HepG2 (cell line): ENCODE measurements around the gene HDGF. TPM values are rescaled to one million over a fixed set of nuclear protein-coding genes. Genes with fewer than 3 reads are reported as not detected.

Experiments
- ATAC-seq: fragments of 200-7000 bp; cut with Tn5 transposase; 3 replicates; pipeline ENCODE4 v1.9.1; 2020; ENCODE audit warnings: mild to moderate bottlenecking, moderate library complexity
- BruUV-seq: library from RNA; stranded (reverse); fragments of 400-500 nt; replicated peaks from 2 replicates; lab custom pipeline; 2021; lab: Mats Ljungman, UMichigan
- CTCF ChIA-PET: fragments of 300-600 bp; formaldehyde crosslinking; extraction: SDS; loops from one replicate; lab custom pipeline; 2021; ENCODE audit warnings: low total read pairs, inconsistent platforms, low intra/inter-chr PET ratio; lab: Yijun Ruan, JAX
- POLR2A ChIA-PET: fragments of 350-600 bp; sonication (Branson Sonifier 250); formaldehyde crosslinking; loops from one replicate; lab custom pipeline; 2020; ENCODE audit warnings: antibody characterized with exemption, inconsistent platforms; lab: Yijun Ruan, JAX
- DNase-seq: peaks from one replicate; pipeline ENCODE4 v3.0.0-alpha.2; 2015; ENCODE audit warnings: low spot score
- FAIRE-seq: peaks from 3 replicates; lab custom pipeline; 2011; peaks lifted over from hg19 to GRCh38; lab: Jason Lieb, UNC
- H2AFZ ChIP-seq: one replicate; pipeline ENCODE4 v1.6.1; 2011; ENCODE audit warnings: low read length, inconsistent platforms
- H3K27ac ChIP-seq: fragments of 300-600 bp; 3 replicates; pipeline ENCODE4 v1.8.0; 2011; ENCODE audit warnings: mixed run types, mild to moderate bottlenecking, mixed read lengths, low read length, inconsistent platforms; ENCODE audit not compliant: insufficient read depth; ENCODE audit errors: extremely low read length
- H3K27me3 ChIP-seq, 2 experiments: fragments of 200-600 bp in 1 of 2; 2 replicates in 1 of 2; 3 replicates in 1 of 2; pipeline versions ENCODE4 v1.6.0 to v1.8.0; 2011; ENCODE audit warnings: low read length in 2 of 2, mild to moderate bottlenecking in 2 of 2, moderate library complexity in 2 of 2, inconsistent platforms in 1 of 2; ENCODE audit not compliant: insufficient read depth in 2 of 2, control insufficient read depth in 1 of 2
- H3K36me3 ChIP-seq, 2 experiments: fragments of 200-600 bp in 1 of 2; replicated peaks in 1 of 2; 2 replicates in 1 of 2; 3 replicates in 1 of 2; pipeline versions ENCODE4 v1.5.1 to v1.8.0; 2011; ENCODE audit warnings: low read length in 2 of 2, inconsistent platforms in 1 of 2; ENCODE audit not compliant: insufficient read depth in 2 of 2, control insufficient read depth in 1 of 2
- H3K4me1 ChIP-seq: 2 replicates; pipeline ENCODE4 v1.5.1; 2012; ENCODE audit warnings: low read length, inconsistent platforms; ENCODE audit not compliant: insufficient read depth
- H3K4me2 ChIP-seq: 2 replicates; pipeline ENCODE4 v1.6.0; 2011; ENCODE audit warnings: low read depth, low read length, inconsistent platforms
- H3K4me3 ChIP-seq, 3 experiments: fragments of 200-600 bp in 1 of 3; sonication (generic), shearing (Covaris generic) in 1 of 3; replicated peaks in 1 of 3; 2 replicates each; pipeline ENCODE4 v1.5.1; 2011 to 2016; ENCODE audit warnings: low read length in 3 of 3, inconsistent platforms in 2 of 3, low read depth in 2 of 3, mild to moderate bottlenecking in 2 of 3, control low read depth in 1 of 3, mixed read lengths in 1 of 3; ENCODE audit not compliant: insufficient read depth in 1 of 3
- H3K79me2 ChIP-seq: one replicate; pipeline ENCODE4 v1.6.1; 2011; ENCODE audit warnings: low read length, inconsistent platforms; ENCODE audit not compliant: insufficient read depth
- H3K9ac ChIP-seq: 2 replicates; pipeline ENCODE4 v1.6.0; 2011; ENCODE audit warnings: mild to moderate bottlenecking, low read depth, low read length, inconsistent platforms; ENCODE audit not compliant: insufficient read depth
- H3K9me3 ChIP-seq: 2 replicates; pipeline ENCODE4 v1.5.1; 2012; ENCODE audit warnings: mild to moderate bottlenecking, low read length
- H4K20me1 ChIP-seq: 2 replicates; pipeline ENCODE4 v1.6.0; 2011; ENCODE audit warnings: inconsistent platforms, mild to moderate bottlenecking, low read length, moderate library complexity; ENCODE audit not compliant: insufficient read depth
- DR1 ChIP-seq: sonication (generic); formaldehyde crosslinking; IDR thresholded peaks from 2 replicates; pipeline ENCODE4 v1.8.0; 2021; ENCODE audit warnings: mild to moderate bottlenecking, missing genetic modification reagents, inconsistent platforms
- ELF4 ChIP-seq: sonication (generic); formaldehyde crosslinking; IDR thresholded peaks from 2 replicates; pipeline ENCODE4 v1.5.0; 2020; ENCODE audit warnings: missing genetic modification reagents, mild to moderate bottlenecking, moderate library complexity, borderline replicate concordance
- MAFF ChIP-seq: IDR thresholded peaks from 2 replicates; pipeline ENCODE4 v1.6.1; 2011; ENCODE audit warnings: low read depth, low read length, improper control_type of control experiment
- SMC3 ChIP-seq: IDR thresholded peaks from 2 replicates; pipeline ENCODE4 v1.6.1; 2011; ENCODE audit warnings: low read length, improper control_type of control experiment
- STAG1 ChIP-seq: sonication (generic); formaldehyde crosslinking; IDR thresholded peaks from 2 replicates; pipeline ENCODE4 v1.4.0; 2020; ENCODE audit warnings: missing genetic modification reagents
- ZNF674 ChIP-seq: sonication (generic); formaldehyde crosslinking; IDR thresholded peaks from 2 replicates; pipeline ENCODE4 v1.5.0; 2020; ENCODE audit warnings: low read depth, mild to moderate bottlenecking, missing genetic modification reagents
- WGBS: methylation state at CpG from one replicate; pipeline ENCODE4 v1.1.6; 2017; ENCODE audit warnings: low lambda C conversion rate; 5-methylcytosine and 5-hydroxymethylcytosine counted together
- in situ Hi-C: cut with HindIII; loops from 2 replicates; pipeline ENCODE4 v1.10.0; 2017; ENCODE audit warnings: low pct_unique_long_range_greater_than_20kb; ENCODE audit not compliant: extremely low pct_ligation_motif_present
- intact Hi-C: fragments of 100-400 bp; cut with micrococcal nuclease; formaldehyde crosslinking; loops from one replicate; pipeline ENCODE4 v1.10.0; 2022; ENCODE audit not compliant: unreplicated experiment
- polyA plus RNA-seq, 8 experiments: library from polyadenylated mRNA; depleted of rRNA in 3 of 8; stranded (reverse) in 7 of 8; unstranded in 1 of 8; fragments of >200 nt; fragmentation: Illumina TruSeq in 4 of 8; extraction: Trizol in 4 of 8; gene quantifications; 2 replicates each; pipeline versions ENCODE4 v1.2.1 to v1.2.3, GENCODE V29; 2011 to 2016; ENCODE audit warnings: low read depth in 4 of 8, missing spikeins in 1 of 8, mixed read lengths in 1 of 8; ENCODE audit not compliant: insufficient read depth in 1 of 8
- total RNA-seq, 5 experiments: library from RNA; depleted of rRNA; stranded (reverse); fragments of >200 nt; fragmentation: Illumina TruSeq; extraction: Trizol; gene quantifications; 2 replicates each; pipeline ENCODE4 v1.2.3, GENCODE V29; 2016; ENCODE audit warnings: low read depth in 1 of 5
- TF ChIP-seq, protein P1 (sequence below): sonication (generic); formaldehyde crosslinking; IDR thresholded peaks from 2 replicates; pipeline ENCODE4 v1.4.0; 2020; ENCODE audit warnings: mild to moderate bottlenecking, missing genetic modification reagents
- TF ChIP-seq, protein P2 (sequence below): sonication (generic); formaldehyde crosslinking; IDR thresholded peaks from 2 replicates; pipeline ENCODE4 v1.4.0; 2020; ENCODE audit warnings: low read depth, missing genetic modification reagents
- TF ChIP-seq, protein P3 (sequence below): sonication (generic); formaldehyde crosslinking; IDR thresholded peaks from 2 replicates; pipeline ENCODE4 v1.5.0; 2020; ENCODE audit warnings: missing genetic modification reagents

The HDGF gene
- total and polyA plus RNA-seq, 2 of the 13 experiments (the other 11 are each of a cell fraction or from before 2014, with no cell fraction given), result 156 to 196 TPM

DNA sequence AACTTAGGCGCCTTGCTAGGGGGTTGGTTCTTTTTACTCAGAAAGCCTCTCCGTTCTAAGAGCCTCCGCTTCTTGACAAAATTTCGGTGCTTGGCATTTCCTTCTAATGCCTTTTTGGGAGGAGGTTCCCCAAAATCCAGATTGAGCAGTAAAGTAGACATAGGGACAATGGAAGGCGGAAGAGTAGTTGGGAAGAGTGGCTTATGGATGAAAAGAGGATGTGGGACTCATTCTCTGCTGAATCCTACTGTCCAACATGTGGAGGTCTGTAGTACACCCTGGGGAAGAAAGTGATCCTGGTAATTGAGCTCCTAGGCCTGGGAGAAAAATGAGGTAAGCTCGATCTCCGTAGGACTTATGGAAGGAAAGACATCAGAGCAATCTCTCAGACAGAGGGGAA lies 24.0 kb downstream of the HDGF start:
- Histone ChIP-seq H3K4me1 (peaks cover 49% of the 10 kb centered on the region), H3K27ac (peak overlapping the region; percentile 79), H3K36me3 (peaks cover 11 to 21% of the 10 kb centered on the region in 2 experiments), H3K9me3 (no peaks in the 10 kb centered on the region), H2AFZ (peak overlapping the region; percentile 87), H3K9ac (peak overlapping the region; percentile 89), H3K27me3 (no peaks in the 10 kb centered on the region; a peak in 1 of 5 replicates), H4K20me1 (peaks cover 17% of the 10 kb centered on the region), H3K4me2 (peak overlapping the region; percentile 97), H3K79me2 (peaks cover 59% of the 10 kb centered on the region), H3K4me3 (peak overlapping the region; percentile 66 to 100 (median 98))
- ATAC-seq (no peak), DNase-seq (no peak), FAIRE-seq (no peak)
- in situ Hi-C loops, result loop anchor here (5.0 kb wide), 2 partner anchors 40 kb away; partner anchors contain the start of gene PRCC
- no peak for TF ChIP-seq DR1 (CRISPR knock-in tag)
- 0 out of 2 replicates have a peak, but pooled peaks have one; percentile 5 for TF ChIP-seq ELF4 (CRISPR knock-in tag)
- TF ChIP-seq, protein P1, sequence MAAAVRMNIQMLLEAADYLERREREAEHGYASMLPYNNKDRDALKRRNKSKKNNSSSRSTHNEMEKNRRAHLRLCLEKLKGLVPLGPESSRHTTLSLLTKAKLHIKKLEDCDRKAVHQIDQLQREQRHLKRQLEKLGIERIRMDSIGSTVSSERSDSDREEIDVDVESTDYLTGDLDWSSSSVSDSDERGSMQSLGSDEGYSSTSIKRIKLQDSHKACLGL (CRISPR knock-in tag), result no peak
- intact Hi-C loops, result loop anchor here (10.0 kb wide), 1 partner anchor 63 kb away; no protein-coding TSS in a partner anchor
- CTCF ChIA-PET, result interaction anchor here (0.9 to 5.7 kb wide), 3 partner anchors 38 to 70 kb away, joined by 3 to 119 read pairs (median 3); no protein-coding TSS in a partner anchor
- 28% methylated on average over 7 of the region's 7 CpGs for WGBS
- no TSS peak for BruUV-seq
- POLR2A ChIA-PET, result interaction anchor here (0.7 to 5.7 kb wide), 11 partner anchors 13 to 87 kb away, joined by 5 to 100 read pairs (median 19); partner anchors contain the start of genes CRABP2, HDGF, MRPL24 and NES

DNA sequence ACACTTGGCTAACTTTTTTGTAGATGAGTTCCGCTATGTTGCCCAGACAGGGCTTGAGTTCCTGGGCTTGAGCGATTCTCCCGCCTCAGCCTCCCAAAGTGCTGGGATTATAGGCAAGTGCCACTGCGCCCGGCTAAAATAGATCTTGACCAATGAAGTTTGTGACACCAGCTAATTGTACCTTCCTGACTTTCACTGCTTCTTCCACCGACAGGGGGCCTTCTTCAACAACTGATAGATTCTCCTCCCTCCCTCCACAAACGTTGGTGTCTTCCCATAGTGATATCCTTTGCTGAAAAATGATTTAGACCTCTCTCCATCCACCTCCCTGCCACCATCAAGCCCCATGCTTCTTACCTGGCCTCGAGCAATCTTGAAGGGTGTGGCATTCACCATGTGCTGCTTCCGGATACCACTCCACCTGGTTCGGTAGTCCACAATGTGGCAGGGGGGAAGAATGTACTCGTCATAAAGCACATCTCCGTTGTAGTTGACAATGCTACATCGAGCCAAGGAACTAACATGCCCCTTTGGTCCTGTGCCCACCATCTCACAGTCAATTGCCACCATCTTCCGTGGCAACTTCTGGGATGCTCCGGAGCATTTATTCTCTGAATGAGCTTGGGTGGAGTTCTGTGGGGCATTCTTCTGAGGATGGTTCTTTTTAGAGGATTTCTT lies 24.8 kb downstream of the HDGF start:
- Histone ChIP-seq H3K4me3 (peak overlapping the region; percentile 66 to 100 (median 98)), H3K9me3 (no peaks in the 10 kb centered on the region), H3K27me3 (no peaks in the 10 kb centered on the region; a peak in 1 of 5 replicates), H3K9ac (peak overlapping the region; percentile 89), H3K27ac (no peak overlapping the region), H2AFZ (no peak overlapping the region), H4K20me1 (peaks cover 17% of the 10 kb centered on the region), H3K4me2 (peak overlapping the region; percentile 97), H3K4me1 (peaks cover 49% of the 10 kb centered on the region), H3K36me3 (peaks cover 11 to 21% of the 10 kb centered on the region in 2 experiments), H3K79me2 (peaks cover 59% of the 10 kb centered on the region)
- CTCF ChIA-PET, result interaction anchor here (0.9 to 5.7 kb wide), 9 partner anchors 34 to 100 kb away, joined by 3 to 119 read pairs (median 4); no protein-coding TSS in a partner anchor
- WGBS, result 48% methylated on average over 15 of the region's 15 CpGs
- peak; percentile 64 for DNase-seq
- ATAC-seq, result peak; percentile 23
- in situ Hi-C loops, result loop anchor here (5.0 kb wide), 2 partner anchors 39 to 41 kb away; partner anchors contain the start of gene PRCC
- no TSS peak for BruUV-seq
- intact Hi-C loops, result loop anchor here (1.0 to 10.0 kb wide), 4 partner anchors 37 to 71 kb away; partner anchors contain the start of gene PRCC
- FAIRE-seq, result peak; percentile 67
- POLR2A ChIA-PET, result interaction anchor here (1.0 to 5.7 kb wide), 10 partner anchors 14 to 133 kb away, joined by 3 to 100 read pairs (median 13); partner anchors contain the start of genes CRABP2, HDGF, INSRR and MRPL24
- TF ChIP-seq MAFF (no peak), ZNF674 (CRISPR knock-in tag) (no peak), STAG1 (peak; percentile 64), SMC3 (peak; percentile 56; the same call in 1 of the 2 replicates)
- TF ChIP-seq, protein P2, sequence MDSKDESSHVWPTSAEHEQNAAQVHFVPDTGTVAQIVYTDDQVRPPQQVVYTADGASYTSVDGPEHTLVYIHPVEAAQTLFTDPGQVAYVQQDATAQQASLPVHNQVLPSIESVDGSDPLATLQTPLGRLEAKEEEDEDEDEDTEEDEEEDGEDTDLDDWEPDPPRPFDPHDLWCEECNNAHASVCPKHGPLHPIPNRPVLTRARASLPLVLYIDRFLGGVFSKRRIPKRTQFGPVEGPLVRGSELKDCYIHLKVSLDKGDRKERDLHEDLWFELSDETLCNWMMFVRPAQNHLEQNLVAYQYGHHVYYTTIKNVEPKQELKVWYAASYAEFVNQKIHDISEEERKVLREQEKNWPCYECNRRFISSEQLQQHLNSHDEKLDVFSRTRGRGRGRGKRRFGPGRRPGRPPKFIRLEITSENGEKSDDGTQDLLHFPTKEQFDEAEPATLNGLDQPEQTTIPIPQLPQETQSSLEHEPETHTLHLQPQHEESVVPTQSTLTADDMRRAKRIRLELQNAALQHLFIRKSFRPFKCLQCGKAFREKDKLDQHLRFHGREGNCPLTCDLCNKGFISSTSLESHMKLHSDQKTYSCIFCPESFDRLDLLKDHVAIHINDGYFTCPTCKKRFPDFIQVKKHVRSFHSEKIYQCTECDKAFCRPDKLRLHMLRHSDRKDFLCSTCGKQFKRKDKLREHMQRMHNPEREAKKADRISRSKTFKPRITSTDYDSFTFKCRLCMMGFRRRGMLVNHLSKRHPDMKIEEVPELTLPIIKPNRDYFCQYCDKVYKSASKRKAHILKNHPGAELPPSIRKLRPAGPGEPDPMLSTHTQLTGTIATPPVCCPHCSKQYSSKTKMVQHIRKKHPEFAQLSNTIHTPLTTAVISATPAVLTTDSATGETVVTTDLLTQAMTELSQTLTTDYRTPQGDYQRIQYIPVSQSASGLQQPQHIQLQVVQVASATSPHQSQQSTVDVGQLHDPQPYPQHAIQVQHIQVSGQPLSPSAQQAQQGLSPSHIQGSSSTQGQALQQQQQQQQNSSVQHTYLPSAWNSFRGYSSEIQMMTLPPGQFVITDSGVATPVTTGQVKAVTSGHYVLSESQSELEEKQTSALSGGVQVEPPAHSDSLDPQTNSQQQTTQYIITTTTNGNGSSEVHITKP (CRISPR knock-in tag), result 0 out of 2 replicates have a peak, but pooled peaks have one; percentile 37
- TF ChIP-seq, protein P3, sequence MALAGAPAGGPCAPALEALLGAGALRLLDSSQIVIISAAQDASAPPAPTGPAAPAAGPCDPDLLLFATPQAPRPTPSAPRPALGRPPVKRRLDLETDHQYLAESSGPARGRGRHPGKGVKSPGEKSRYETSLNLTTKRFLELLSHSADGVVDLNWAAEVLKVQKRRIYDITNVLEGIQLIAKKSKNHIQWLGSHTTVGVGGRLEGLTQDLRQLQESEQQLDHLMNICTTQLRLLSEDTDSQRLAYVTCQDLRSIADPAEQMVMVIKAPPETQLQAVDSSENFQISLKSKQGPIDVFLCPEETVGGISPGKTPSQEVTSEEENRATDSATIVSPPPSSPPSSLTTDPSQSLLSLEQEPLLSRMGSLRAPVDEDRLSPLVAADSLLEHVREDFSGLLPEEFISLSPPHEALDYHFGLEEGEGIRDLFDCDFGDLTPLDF, result 0 out of 2 replicates have a peak, but pooled peaks have one; percentile 1
